Activated CD4-positive, CD25-positive, alpha-beta regulatory T cell treated with anti-CD3 and anti-CD28 coated beads, Interleukin-2, amount 50 U/mL, for 24 hours (primary cell): ENCODE data around the gene ASPN.

Source experiments
- ATAC-seq, 2 donors: fragments of 150-1000 bp; cut with Tn5 transposase; one replicate each; pipeline ENCODE4 v1.10.0; 2021; ENCODE audit warnings: mild to moderate bottlenecking in 1 of 2, moderate library complexity in 1 of 2

The ASPN gene

DNA sequence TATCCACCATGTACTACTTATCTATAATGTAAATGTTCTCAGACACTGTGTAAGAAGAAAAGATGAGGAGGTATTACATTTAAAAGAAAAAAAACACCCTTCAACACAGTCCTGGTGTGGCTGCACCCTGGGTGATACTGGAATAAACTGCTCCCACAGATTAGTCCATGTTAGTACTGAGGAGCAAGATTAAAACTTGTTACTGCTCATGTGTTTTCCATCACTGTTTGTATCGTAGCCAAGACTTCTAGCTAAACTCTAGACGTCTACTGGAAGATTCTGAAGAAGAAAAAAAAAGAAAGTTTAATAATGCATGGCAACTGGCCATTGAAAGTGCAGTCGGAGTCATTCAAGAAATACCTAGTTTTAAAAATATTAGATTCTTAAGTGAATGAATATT, at the start of gene ASPN:
Gene ASPN (minus strand): TSS at position 178 of the 400 bp plus-strand sequence.
- ATAC-seq, result no peak

DNA sequence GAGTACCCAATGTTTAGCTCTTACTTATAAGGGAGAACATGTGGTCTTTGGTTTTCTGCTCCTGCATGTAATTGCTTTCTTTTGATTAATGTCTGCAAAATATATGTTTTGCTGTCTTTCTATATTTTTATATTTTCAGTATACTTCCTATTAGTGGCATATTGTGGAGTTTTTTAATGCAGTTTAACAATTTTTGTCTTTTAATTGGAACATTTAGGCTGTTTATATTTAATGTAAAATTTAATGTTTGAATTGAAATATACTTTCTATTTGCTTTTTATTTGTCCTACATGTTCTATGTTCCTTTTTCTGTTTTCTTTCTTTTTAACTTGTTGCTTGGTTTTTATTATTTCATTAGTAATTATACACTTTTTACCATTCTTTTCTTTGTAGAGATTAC, 48.6 kb upstream of the ASPN start:
- ATAC-seq, result no peak

DNA sequence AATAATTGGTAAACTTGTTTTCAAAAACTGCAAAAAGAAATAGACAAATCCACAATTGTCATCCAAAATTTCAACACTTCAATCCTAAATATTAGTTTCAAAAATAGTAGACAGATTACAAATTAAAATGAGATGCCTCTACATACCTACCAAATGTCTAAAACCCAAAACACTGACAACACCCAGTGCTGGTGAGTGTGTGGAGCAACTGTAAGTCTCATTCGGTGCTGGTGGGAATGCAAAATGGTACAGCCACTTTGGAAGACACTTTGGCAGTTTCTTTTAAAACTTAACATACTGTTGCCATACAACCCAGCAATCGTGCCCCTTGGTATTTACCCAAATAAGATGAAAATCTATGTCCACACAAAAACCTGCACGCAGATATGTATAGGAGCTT, 46.8 kb upstream of the ASPN start:
- ATAC-seq, result no peak

DNA sequence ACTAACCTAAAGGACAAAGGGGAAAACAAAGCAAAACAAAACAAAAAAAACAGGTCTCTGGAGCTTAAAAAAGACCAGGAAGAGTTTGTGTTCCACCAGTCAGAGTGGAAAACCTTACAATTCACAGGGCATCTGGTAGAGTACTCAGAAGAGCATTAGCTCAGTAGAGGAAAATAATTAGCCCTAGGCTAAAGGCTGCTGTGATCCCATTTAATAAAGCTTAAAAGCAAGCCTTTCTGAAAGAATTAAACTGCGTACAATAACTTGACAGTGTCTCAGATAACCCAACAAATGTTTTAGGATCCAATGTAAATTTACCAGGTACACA, 46.2 kb upstream of the ASPN start:
- ATAC-seq, result no peak

DNA sequence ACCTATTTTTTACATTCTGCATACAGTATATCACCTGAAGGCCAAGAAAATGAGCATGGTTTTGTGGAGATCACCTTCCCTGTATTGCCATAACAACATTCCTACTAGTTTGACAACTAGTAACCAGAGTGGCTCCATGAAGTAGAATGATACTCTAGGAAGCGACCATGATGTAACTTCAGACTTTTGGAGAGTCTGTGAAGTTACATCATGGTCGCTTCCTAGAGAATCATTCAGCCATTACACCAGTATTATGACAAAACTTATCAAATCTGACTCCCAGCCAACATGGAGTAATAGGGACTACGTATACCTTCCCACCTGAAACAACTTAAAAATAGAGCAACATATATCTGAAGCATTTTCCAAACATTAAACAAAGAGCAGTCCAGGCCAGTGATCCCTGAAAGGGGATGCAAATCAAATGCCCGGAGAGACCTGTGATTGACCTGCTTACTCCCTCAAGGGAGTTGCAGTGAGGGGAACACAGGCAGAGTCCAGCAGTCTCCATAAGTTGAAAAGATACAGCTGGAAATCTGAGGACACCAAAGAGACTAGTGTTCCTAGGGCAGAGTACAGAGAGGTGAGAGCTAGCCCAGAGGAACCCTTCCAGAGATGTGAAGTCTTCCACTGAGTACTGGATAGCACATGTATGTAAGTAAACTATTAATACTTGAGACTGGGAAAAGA, 45.7 kb upstream of the ASPN start:
- ATAC-seq, result no peak

DNA sequence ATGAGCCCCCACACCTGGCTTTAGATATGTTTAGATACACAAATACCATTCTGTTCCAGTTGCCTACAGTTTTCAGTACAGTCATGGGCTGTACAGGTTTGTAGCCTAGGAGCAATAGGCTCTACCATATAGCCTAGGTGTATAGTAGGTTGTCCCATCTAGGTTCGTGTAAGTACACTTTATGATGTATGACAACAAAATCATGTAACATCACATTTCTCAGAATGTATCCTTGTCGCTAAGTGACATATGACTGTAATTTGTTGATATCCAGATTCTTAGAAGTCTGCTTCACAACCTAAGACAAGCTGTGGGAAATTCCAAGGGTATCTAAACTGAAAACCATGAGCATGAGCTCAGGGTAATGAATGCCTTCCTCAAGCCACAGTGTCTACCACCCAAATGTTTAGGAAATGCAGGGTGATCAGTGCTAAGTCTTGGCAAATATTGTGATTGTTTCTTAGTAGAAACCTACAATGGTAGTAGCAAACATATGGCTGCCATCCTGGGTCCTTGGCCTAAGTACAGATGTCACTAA, 45.1 kb upstream of the ASPN start:
- ATAC-seq, result peak; percentile 21 to 55

DNA sequence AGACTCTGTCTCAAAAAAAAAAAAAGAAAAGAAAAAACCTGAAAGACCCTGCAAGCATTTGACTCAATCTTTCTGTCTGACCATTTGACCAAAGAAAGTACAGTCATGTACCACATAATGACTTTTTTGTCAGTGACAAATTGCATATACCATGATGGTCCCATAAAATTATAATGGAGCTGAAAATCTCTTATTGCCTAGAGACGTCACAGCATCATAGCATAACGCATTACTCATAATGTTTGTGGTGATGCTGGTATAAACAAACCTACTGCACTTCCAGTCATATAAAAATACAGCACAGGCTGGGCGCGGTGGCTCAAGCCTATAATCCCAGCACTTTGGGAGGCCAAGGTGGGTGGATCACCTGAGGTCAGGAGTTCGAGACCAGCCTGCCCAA, 43.0 kb upstream of the ASPN start:
- ATAC-seq, result no peak

DNA sequence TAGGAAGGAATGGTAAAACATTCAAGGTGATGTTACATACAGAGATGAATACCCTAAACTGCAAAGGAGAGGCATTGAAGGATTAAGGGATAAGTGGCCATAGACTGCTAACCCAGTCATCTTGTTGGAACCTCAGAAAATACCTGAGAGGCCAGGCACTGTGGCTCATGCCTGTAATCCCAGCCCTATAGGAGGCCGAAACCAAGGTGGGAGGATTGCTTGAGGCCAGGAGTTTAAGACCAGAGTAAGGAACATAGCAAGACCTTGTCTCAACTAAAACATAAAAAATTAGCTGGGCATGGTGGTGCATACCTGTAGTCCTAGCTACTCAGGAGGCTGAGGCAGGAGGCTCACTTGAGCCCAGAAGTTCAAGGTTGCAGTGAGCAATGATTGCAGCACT, 42.6 kb upstream of the ASPN start:
- no peak for ATAC-seq

DNA sequence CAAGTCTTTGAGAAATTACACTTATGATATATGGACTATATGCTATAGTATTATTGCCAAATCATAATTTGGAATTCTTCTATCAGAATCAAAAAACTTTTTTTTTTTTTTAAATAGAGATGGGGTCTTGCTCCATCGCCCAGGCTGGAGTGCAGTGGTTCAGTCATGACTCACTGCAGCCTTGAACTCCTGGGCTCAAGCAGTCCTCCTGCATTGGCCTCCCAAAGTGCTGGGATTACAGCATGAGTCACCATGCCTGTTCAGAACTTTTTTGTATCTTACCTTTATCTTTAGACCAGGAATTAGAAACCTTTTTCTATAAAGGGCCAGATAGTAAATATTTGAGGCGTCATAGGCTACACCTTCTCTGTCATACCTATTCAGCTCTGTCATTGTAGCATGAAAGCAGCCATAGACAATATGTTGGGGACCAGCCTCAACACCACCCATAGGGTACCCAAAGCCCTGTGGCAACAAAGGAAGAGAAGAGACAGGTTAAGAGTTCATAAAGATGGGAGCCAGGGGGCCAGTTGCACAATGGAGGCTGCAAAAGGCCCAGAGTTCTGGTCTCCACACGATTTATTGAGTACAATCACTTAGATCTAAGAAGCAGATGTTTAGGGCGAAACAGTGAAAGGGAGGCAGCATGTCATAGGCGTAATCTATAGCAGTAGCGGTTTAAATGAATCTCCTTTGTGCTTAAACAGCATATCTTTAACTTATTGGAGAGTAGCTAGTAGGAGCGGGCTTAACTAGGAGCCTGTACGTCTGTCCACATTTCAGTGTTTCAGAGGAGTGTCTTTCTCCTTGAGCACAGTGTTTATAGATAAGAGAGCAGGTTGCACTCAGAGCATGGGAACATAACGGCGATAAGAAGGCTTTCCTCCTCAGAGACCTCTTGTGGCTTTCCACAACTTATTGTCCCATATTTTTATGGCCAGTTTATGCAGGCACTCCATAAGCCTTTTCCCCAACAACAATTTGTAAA, 41.0 kb upstream of the ASPN start:
- ATAC-seq, result no peak

DNA sequence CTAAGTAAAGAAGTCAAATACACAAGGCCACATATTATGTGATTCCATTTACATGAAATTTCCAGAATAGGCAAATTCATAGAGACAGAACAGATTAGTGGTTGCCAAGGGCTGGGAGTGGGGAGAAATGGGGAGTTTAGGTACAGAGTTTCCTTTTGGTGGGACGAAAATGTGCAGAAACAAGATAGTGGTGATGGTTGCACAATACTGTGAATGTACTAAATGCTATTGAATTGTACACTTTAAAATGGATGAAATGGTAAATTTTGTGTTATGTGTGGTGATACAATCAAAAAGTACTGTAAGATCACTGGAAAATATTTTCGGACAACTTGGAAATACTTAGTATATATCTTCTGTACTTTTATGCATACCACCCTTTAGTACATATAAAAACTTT, 38.5 kb upstream of the ASPN start:
- ATAC-seq, result no peak

DNA sequence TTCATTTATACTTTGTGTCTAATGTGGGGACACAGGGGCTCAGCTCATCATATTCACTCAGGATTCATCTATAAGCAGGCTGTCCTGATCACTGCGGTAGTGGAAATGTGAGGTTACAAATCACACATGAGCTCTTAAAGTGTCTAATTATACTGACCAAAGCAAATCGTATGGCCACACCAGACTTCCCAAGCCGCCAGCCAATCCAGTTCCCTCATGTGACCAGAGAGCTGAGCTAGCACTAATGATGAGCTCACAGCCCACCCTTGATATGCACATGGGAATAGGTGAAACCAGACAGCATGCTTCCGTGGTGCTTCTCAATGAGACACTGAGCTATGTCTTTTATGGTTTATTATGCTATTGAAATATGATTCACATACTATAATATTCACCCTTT, 35.9 kb upstream of the ASPN start:
- no peak for ATAC-seq

DNA sequence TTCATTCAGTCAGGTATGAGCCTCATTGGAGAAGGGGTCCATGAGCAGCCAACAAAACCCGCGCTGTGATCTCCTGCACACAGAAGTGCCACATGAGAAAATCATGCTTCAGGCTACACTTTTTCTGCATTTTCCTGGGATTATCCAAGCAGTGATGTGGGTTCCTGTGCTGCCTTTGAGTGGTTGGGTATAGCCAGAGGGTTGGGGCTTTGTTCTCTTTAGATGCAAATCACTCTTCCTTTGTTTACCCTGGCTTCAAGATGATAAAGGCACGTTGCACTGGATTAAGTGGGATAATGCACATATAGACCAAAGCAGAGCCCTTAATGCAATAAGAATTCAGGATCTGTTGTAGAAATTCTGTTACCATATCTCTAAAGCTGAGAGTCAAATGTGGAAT, 34.7 kb upstream of the ASPN start:
- ATAC-seq, result no peak

DNA sequence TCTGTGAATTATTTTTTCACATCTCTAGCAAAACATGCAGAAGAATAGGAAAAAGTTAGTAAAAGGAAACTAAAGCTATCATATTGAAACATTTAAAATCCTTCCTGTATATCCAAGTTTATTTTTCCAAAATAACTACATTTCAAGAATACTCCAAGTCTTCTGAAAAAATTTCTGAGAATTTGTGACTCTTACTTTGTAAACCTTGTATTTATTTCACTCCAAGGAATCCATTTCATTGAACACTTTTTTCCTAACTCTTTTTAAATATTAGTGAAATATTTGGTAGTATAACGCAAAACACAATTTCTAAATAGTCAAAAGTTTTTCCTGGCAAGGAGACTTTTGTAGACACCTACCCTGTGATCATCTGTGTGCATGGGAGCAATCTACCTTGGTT, 34.2 kb upstream of the ASPN start:
- no peak for ATAC-seq

DNA sequence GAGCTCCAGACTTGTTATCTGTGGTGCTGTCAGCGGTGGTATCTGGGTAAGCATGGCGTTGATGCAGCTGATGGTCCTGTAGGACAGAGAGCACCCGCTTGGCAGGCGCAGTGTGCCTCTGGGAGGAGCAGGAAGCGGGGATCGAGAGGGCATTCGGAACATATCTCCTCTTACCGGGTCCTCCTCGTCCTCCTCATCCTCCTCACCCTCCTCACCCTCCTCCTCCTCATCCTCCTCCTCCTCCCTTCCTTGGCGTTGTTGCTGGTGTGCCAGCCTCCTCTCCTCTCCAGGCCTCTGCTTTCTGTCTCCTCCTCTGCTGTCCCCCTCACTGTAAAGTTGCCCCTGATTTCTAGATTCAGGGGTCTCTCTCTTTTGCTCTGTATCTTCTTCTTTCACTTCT, 32.3 kb upstream of the ASPN start:
- ATAC-seq, result no peak

DNA sequence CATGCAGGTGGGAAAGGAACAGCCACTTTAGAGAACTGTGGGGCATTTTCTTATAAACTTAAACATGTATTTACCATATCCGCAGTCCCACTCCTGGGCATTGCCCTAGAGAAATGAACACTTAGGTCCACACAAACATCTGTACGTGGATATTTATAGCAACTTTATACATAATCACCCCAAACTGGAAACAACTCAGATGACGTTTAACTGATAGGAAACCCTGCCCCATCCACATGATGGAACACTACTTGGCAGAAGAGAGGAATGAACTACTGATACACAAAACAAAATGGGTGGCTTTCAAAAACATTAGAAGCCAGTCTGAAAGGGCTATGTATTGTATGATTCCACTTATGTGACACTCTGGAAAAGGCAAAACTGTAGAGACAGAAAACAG, 31.0 kb upstream of the ASPN start:
- ATAC-seq, result no peak

DNA sequence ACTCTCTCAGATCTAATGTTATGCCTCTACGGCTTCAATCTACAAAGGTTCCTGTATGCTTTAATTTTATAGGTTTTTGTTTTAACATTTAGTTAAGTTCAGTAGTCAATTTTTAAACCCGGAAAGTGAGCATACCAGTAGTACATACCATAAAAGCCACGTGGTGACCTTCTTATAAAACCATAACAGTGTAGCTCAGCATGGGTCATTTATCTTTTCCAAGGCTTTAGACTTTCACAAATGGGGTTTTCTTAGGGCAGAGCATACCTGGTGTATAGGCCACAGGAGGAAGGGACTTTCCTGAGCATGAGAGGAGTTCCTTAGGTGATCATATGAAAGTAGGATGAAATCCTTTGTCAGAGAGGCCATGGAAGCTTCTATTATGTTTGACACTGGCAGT, 30.3 kb upstream of the ASPN start:
- no peak for ATAC-seq

DNA sequence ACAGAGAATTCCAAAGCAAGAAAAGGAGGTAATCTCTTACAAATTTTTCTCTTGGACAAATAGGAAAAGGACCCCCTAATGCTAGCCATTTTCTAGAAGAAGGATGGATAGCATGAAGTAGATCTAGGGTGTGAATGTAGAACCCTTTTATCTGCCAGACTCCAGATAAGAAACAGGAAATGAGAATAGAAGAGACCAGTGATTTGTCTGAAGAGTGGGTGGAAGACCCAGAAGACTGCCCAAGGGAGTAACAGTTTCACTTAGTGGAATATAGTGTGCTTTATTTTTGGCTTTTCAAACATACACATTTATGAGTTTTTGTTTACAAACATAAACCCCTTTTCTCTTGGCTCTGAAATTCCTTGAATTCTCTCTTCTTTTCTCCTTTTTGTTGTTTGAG, 28.4 kb upstream of the ASPN start:
- no peak for ATAC-seq

DNA sequence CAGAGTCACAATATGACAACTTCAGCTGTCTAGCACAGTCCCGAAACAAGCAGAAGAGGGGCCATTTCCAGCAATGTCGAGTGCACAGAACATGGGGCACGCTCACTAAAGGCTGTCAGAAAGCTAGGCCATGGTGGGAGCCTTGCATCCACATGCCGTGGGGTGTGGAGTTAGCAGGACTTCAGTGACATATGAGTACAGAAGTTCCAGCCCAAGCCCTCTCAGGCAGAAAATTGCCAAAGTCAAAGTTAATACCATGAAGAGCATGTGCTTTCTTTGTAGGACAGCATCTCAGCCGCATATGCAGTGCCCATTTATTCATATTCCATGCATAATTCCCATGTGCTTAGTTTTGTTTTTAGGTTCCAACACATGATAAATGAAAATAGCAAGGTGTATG, 26.7 kb upstream of the ASPN start:
- ATAC-seq, result no peak

DNA sequence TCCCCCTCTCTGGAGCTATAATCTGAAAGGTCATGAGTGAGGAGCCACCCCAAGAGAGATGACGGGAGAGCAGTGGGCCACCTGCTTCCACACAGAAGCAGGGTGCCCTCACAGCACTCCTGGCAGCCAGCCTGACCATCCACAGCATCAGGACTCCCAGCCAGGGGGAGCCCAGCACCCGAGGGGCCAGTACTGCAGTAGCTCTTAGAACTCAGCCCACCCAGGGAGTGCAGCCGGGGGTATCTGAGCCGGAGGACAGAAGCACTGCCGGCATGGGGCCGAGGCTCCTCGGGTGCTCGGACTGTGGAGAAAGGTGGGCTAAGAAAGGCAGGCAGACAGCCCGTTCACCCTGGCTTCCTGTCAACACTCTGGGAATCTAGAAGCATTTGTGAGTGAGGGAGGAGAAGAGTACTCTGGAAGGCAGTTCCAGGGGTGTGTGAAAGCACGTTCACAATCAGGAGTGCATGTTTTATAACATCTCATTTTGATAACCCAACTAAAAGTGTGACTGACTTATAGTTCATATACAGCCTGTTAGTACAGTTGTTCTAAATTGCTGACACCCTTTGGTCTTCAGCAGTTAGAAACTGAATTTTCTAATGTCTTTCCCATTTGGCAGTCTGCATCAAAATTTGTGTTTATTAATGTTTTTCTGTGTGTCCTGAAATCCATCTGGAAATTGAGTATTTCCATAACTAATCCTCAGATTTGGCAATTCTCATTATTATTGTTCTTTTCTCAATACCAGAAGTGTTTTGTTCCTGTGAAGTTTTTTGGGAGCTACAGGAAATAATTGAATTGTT, 25.9 kb upstream of the ASPN start:
- ATAC-seq, result no peak

DNA sequence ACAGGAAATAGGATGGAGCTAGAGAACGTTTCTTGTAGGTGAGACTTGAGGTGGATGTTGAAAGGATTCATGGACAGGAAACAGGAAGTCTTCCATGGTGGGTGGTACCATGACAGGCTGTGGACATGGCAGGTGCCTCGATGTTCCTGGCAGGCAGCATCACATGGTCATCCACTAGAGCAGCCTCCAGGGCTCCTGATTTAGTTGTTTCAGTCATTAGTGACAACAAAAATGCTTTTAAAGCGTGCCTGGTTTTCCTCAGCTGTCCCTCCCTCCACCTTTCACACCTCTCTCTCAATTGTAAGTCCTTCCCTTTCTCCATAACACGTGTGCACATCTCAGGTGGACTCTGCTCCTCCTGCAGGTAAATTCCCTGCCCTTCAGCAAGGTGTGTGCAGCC, 25.2 kb upstream of the ASPN start:
- no peak for ATAC-seq

DNA sequence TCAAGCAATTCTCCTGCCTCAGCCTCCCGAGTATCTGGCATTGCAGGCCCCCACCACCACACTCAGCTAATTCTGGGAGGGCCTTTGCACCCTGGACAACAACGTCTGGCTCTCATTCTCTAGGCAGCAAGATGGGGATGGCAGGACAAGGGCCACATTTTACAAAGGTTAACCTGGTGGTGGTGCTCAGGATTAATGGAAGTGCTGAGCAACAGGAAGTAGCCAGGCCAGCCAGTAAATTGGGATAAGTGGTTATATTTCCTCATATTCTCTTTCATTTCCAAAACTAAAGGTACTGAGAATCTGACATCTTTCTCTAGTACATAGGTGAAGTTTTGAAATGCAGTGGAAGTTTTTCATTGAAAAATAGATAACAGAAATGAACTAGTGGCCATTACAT, 24.7 kb upstream of the ASPN start:
- no peak for ATAC-seq

DNA sequence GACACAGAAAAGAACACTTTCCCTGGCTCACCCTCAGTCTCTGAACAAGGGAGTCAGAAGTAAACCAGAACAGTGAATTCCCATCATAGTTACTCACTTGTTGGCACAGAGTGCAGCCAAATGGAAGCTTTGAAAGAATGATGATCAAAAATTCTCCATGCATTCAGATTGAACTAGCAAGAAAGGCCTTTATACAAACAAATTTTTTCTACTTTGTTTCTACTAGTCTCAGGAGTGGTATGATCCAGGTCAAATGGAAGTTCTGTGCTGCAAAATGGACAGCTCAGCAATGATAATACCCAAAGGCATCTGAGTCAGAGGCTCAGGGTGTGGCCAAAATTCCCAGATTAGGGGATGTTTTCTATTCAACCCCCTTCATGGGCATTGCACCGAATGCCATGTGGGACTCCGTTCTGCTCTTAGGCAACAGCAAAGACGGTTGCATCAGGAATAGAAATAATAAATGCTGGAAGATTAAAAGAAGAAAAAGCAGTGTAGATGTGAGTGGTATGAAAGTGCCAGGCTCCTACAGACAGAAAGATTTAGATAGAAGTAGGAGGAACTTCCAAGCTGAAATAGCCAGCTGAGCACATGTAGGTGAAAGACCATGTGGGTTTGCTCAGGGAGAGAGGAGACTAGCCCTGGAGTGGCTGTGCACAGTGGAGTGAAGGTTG, 24.0 kb upstream of the ASPN start:
- ATAC-seq, result no peak

DNA sequence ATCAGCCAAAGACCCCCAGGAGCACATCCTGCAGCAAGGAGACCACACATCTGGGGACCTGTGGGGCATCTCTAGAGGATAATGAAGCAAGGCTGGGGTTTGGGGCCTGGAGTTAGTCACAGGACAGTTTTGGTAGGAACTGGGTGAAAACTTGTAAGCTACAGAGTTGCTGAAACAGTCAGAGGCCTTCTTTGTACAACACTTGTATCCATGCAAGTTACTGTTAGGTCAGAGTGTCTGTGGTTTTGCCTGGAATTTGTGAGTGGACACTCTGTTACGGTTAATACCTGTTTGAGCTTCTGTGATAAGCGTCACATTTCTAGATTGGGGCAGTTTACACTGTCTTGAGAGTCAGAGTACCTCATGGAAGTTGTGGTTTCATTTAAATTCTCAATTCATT, 22.6 kb upstream of the ASPN start:
- no peak for ATAC-seq
